ENCODE measurements around the gene FAHD2A. TPM values are rescaled to one million over a fixed set of nuclear protein-coding genes. Genes with fewer than 3 reads are reported as not detected.
"Not testable (repeated sequence)": the region's sequence is repeated elsewhere in the genome, so short reads cannot be mapped to it uniquely, and the experiment has no call there.

FAHD2A gene
- total and polyA plus RNA-seq, 7 donors = 8.9 to 30.5 (median 19.4) TPM

GRCh38 chr2:95445317-95445716 is 42.8 kb downstream of the FAHD2A start:
- WGBS, 2 donors = no CpG with 5 or more reads among the region's 2 CpGs
- H3K27me3 ChIP-seq; DNase-seq; H3K4me3 ChIP-seq; H3K9me3 ChIP-seq; H3K27ac ChIP-seq; intact Hi-C loops (cut with DNase I); H3K4me1 ChIP-seq; H3K36me3 ChIP-seq: not testable (repeated sequence)

- H3K27me3 ChIP-seq; DNase-seq; H3K4me3 ChIP-seq; H3K27ac ChIP-seq; H3K36me3 ChIP-seq; intact Hi-C loops (cut with DNase I); H3K4me1 ChIP-seq; H3K9me3 ChIP-seq: not testable (repeated sequence)
- WGBS, 2 donors = no CpG with 5 or more reads among the region's 3 CpGs
Observed at GRCh38 chr2:95463292-95463691, 60.8 kb downstream of the FAHD2A start.

Small RNAs within 50 kb of the gene (small RNA-seq; reads per million reads assigned to genes)
- 0 reads per million in 3 donors for gene AC133104.2

Other genes with a start within 250 kb of the FAHD2A start
- gene ZNF514, start 242.9 kb upstream of the FAHD2A start, total RNA-seq = 10 to 100 TPM; 12.0 to 29.4 (median 16.5) TPM
- gene ZNF514, start 242.9 kb upstream of the FAHD2A start, polyA plus RNA-seq = 1 to 10 TPM; 4.8 to 8.6 (median 6.9) TPM
- 1 to 10 TPM; 2.5 to 5.8 (median 3.3) TPM for gene ZNF2, start 236.9 kb upstream of the FAHD2A start, total RNA-seq
- gene ZNF2, start 236.9 kb upstream of the FAHD2A start, polyA plus RNA-seq = 1 to 10 TPM in 2 of 3 donors, not detected in 1; 1.6 to 2.1 TPM
- 1 to 10 TPM; 6.4 to 9.9 (median 8.6) TPM for gene ZNF892, start 195.2 kb upstream of the FAHD2A start, total RNA-seq
- under 1 TPM in 1 of 3 donors, not detected in 2; 0.86 TPM for gene ZNF892, start 195.2 kb upstream of the FAHD2A start, polyA plus RNA-seq
- gene PROM2, start 128.3 kb upstream of the FAHD2A start, total RNA-seq = 1 to 10 TPM; 1.1 to 6.1 (median 1.9) TPM
- 10 to 100 TPM in 1 of 3 donors, 1 to 10 TPM in 2; 2.4 to 24.9 (median 2.5) TPM for gene PROM2, start 128.3 kb upstream of the FAHD2A start, polyA plus RNA-seq
- gene KCNIP3, start 105.4 kb upstream of the FAHD2A start, total RNA-seq = 10 to 100 TPM; 11.8 to 23.8 (median 12.1) TPM
- gene KCNIP3, start 105.4 kb upstream of the FAHD2A start, polyA plus RNA-seq = 1 to 10 TPM; 1.8 to 1.9 (median 1.8) TPM
- gene TRIM43B, start 82.0 kb downstream of the FAHD2A start, total RNA-seq = not detected
- gene TRIM43B, start 82.0 kb downstream of the FAHD2A start, polyA plus RNA-seq = not detected
- gene TRIM43, start 189.3 kb downstream of the FAHD2A start, total RNA-seq = not detected
- gene TRIM43, start 189.3 kb downstream of the FAHD2A start, polyA plus RNA-seq = not detected